ENCODE data around the gene TOX4.
A peak's percentile ranks its signal among the peaks of the same experiment; 100 is the strongest.

The TOX4 gene

GRCh38 chr14:21501568-21501967 lies 24.6 kb downstream of the TOX4 start:
- DNase-seq (ENCODE audit: low read depth in 1 of 2, low spot score in 1 of 2) = no peak

DNA sequence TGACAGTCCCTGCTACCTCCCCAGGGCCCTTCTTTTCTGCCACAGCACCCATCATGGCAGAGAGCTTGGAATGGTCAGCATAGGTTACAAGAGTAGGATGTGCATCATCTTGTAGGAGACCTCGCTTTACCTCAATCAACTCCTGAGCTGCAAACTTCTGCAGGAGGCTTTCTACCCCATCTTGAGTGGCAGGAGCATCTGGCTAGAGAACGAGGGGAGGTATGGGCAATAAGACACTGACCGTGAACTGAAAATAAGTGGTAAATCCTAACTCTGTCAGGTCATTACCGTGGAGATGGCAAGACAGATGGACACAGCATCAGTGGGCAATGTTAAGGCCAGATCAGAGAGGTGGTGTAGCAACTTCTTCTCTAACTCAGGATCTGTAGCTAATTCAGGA lies 26.4 kb downstream of the TOX4 start:
- DNase-seq (ENCODE audit: low read depth in 1 of 2, low spot score in 1 of 2) = no peak

- no peak for DNase-seq (ENCODE audit: low read depth in 1 of 2, low spot score in 1 of 2)
These were observed 28.1 kb downstream of the TOX4 start for GRCh38 chr14:21505012-21505553.

GRCh38 chr14:21506557-21506956 lies 29.6 kb downstream of the TOX4 start:
- no peak for DNase-seq (ENCODE audit: low read depth in 1 of 2, low spot score in 1 of 2)

DNA sequence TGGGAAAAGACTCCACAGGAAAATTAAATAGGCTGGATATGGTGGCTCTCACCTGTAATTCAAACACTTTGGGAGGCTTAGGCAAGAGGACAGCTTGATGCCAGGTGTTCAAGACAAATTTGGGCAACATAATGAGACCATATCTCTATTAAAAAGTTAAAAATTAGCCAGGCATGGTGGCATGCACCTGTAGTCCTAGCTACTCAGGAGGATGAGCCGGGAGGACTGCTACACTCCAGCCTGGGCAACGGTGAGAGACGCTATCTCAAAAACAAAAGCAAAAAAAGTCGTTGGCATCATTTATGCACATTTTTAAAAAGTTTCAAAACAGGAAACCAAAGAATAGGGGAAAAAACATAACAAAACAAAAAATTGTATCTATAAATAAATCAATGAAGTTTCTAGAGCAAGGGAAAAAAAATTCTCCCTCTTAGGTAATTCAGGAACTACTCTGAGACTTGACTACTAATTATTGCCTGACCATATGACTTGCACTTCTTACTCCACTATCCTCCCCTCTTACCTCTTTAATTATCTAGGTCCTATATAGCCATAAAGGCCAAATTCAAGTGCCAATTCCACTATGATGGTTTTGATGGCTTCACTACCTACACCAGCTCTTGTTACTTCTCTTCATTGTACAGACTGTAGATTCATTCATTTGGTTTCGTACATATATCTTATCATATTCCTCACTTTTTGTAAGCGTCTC lies 32.6 kb downstream of the TOX4 start:
- no peak for DNase-seq (ENCODE audit: low read depth in 1 of 2, low spot score in 1 of 2)

DNA sequence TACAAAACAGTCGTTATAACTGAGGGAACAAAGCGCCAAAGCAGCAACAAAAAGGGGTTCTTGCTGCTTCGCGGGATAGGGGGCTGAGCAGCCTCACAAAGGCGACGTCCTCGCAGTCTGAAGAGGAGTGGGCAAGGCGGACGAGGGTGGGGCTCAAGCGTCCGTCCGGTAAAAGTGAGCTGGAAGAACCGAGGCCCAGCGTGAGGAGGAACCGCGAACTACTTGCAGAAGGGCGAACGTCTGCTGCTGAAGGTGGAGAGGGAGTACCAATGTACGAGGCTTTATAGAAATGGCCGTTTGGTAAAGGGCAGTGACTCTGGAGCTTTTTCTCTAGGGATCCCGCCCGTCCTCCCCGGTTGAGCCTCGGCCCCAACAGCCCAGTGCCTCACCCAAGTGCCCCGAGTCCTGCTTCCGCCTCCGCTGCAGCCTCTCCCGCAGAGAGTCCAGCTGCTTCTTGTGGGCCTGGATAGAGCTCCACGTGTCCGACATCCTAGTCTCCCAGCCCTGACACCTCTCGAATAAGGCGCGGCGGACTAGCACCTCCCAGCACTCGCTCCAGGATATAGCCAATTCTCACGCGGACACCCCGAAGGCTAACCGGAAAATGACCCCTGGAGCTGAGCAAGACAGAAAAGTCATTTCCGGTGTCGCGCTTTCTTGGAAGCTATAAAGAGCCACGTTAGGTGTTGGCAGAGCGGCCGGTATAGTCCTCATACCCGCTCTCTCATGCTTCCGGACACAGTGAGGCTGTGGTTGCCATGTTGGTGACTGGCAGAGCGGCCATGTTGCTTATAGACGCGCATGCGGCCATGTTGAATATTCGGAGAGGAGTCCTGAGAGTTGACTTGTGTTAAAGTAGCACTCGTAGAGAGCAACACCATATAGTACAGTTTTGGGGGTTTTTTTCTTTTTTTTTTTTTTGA lies 34.0 kb downstream of the TOX4 start, which contains the start of gene METTL3:
TSS of gene METTL3 (minus strand) at position 606 of the 923 bp plus-strand sequence. CDS start at position 489, 117 bp downstream.
- peak; percentile 83 to 86 for DNase-seq (ENCODE audit: low read depth in 1 of 2, low spot score in 1 of 2)

DNA sequence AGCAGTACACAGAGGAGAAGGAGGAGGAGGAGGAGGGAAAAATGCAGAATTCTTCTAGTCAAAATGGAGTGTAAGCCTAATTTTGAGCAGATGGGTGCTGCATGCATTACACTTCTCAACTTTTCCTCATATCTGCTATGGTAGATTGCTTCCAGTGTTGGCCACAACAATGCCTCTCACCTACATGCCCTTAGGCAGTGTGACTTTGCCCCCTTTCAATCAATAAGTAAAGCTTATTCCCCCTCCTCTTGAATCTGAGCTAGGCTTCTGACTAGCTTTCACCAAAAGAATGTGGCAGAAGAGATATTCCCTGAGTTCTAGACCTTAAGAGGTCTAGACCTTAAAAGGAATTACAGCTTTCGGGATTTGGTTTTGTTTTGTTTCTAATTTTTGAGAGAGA lies 37.3 kb downstream of the TOX4 start:
- DNase-seq (ENCODE audit: low read depth in 1 of 2, low spot score in 1 of 2) = no peak

DNA sequence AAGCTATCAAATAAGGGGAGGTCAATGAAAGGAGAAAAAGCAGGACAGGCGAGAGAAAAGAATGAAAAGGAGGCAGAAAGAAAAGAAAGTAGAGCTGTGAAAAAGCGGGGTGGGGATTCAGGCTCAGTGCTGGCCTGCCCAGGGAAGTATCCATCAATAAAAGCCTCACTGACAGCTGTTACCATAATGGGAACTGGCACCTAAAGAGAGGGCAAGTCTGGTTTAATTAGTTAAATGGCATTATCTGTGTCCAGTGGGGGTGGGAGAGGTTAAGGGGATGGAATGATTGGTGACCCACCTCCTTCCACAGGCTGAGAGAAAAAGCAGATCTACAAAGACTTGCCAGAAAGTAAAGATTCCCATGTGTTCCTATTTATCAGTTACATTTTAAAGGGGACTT lies 41.7 kb downstream of the TOX4 start:
- no peak for DNase-seq (ENCODE audit: low read depth in 1 of 2, low spot score in 1 of 2)

DNA sequence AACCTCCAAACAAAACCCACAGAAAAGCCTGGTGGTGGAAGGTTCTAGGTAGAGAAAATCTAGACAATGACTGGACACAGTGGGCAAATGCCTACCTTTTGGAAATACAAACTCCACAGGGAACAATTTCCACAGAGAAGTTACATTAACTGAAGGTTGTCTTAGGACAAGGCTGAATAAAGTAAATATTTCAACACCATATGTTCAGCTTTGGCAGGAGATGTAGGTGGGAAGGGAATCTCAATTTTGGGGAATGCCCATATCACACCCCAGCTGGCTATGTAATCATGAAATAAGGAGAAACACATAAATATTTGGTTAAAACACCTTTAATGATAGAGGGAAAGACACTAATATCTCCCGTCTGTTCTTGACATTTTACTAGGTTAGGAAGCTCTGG lies 43.8 kb downstream of the TOX4 start:
- DNase-seq (ENCODE audit: low read depth in 1 of 2, low spot score in 1 of 2) = no peak

DNA sequence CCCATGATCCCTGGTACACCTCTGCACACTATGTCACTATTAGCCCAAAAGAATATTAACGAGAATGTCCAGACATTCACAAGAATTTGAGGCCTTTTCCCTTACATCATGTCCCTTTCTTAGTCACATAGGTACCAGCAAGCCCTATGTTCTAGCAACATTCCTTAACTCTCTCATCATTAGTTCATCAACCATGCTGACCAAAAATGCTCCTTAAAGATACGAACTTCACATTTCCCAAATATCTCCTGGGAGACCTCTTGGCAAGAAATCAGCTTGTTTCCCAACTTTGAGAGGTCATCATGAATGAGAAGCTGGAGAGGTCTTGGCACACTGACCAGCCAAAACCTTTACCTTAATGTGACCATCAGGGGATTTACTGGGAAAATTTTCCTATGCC lies 44.5 kb downstream of the TOX4 start:
- DNase-seq (ENCODE audit: low read depth in 1 of 2, low spot score in 1 of 2) = no peak

GRCh38 chr14:21523203-21523602 lies 46.2 kb downstream of the TOX4 start:
- no peak for DNase-seq (ENCODE audit: low read depth in 1 of 2, low spot score in 1 of 2)

DNA sequence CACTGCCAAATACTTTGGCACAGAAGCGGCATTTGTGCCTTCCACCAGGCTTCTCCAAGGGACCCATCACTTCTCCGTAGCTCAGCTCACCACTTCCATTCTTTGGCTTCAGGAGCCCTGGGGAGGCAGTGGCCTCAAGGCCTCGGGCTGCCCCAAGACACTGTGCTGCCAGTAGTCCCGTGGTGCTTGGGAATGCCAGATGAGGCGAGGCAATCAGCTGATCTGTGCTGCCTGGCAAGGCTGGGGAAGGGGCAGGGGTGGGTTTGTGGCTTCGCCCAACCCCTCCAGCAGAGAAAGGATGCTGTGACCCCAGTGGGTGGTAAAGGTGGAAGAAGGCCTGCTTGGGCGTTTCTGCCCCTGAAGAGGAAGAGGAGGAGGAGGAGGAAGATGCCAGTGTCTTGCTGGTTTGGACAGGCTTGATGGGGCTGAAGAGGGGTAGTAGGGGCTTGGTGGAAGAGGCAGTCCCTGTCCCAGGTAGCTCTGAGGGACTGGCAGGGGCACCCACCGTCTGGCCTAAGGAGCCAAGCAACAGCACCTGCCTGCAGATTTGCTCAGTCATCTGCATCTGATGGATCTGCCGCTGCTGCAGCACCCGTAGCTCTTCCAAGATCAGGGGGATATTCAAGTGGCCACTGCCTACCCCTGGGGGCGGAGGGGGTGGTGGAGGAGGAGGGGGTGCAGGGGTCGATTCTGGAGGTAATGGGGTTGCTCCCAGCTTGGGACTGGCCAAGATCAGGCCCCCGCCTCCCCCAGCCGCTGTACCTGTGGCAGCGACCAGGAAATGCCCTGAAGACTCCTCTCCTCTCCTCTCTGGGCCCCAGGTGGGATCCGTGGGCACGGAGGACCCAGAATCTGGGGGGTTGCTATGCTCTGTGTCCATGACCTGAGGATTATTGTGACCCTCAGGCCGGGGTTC lies 47.8 kb downstream of the TOX4 start:
- DNase-seq (ENCODE audit: low read depth in 1 of 2, low spot score in 1 of 2) = no peak

- no peak for DNase-seq (ENCODE audit: low read depth in 1 of 2, low spot score in 1 of 2)
These were observed 48.6 kb downstream of the TOX4 start for GRCh38 chr14:21525571-21525961.

DNA sequence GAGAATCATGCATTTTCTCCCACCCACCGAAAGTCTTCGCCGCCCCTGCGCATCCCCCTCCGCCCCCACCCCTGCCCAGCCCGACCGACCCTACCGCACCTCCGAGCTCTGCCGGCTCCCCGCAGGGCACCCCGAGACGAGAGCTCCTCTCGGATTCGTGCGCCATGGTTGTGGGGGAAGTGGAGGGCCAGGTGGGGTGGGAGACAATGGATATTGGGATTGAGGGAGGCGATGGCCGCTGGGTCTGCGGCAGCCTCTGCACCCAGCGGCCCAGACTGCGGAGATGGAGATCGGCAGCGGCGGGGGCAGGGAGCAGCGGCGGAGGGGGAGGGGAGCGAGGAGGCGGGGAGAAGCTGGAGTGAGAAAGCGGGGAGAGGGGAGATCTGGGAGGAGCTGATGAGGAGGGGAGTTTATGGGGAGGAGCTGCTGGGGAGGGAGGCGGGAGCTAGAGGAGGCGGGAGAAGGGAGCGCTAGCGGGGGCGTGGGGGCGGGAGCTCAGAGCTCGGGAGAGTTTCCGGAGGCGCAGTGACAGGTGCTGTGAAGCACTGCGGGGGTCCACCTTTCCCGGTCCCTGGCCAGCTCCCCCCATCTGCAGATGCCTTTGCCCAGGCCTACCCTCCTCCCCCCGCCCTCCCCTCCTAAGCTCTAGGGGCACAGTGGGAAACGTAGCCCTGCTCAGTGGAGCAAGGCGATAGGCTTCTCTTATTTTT lies 49.1 kb downstream of the TOX4 start, which contains the start of gene SALL2:
TSS of gene SALL2 (minus strand) at position 385 of the 710 bp plus-strand sequence. CDS start at position 166, 219 bp downstream.
- peak; percentile 34 to 44 for DNase-seq (ENCODE audit: low read depth in 1 of 2, low spot score in 1 of 2)

GRCh38 chr14:21526672-21527317 lies 49.8 kb downstream of the TOX4 start:
- no peak for DNase-seq (ENCODE audit: low read depth in 1 of 2, low spot score in 1 of 2)

GRCh38 chr14:21527318-21527679 lies 50.3 kb downstream of the TOX4 start:
- no peak for DNase-seq (ENCODE audit: low read depth in 1 of 2, low spot score in 1 of 2)

GRCh38 chr14:21528381-21529348 lies 51.7 kb downstream of the TOX4 start:
- DNase-seq (ENCODE audit: low read depth in 1 of 2, low spot score in 1 of 2) = no peak

GRCh38 chr14:21529515-21529914 lies 52.5 kb downstream of the TOX4 start:
- DNase-seq (ENCODE audit: low read depth in 1 of 2, low spot score in 1 of 2) = no peak

DNA sequence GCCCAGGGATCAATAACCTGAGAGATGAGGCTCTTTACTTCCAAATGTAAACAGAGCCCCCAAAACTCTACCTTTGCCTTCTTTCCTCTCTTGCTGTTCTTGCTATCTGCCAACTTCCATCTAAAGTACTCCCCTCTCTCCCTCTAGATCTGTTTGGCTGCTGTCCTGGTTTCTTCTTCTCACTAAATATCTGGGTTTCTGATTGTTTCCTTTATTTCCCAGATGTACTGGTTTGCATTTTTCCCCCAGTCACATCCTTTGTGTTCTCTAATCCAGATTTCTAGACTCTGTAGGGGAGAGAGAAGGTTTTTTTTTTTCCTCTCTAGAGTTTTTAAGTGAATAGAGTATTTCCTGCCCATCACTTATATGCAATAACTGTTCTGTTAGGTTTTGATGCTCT lies 56.3 kb downstream of the TOX4 start:
- DNase-seq (ENCODE audit: low read depth in 1 of 2, low spot score in 1 of 2) = no peak

Data from activated T-helper 1 cell treated with anti-CD3 and anti-CD28 coated beads, Interleukin-2, amount 50 U/mL, for 16 hours (primary cell).